ENCODE measurements around the gene RNPC3.

Gene RNPC3

GRCh38 chr1:103525607-103526507 lies at the start of gene RNPC3:
Gene RNPC3 (plus strand): TSS chr1:103525699. CDS start chr1:103526071, 372 bp downstream.
- TF ChIP-seq TAF1 (IDR thresholded peaks at IDR 0.05; ENCODE audit: low read depth) (peak; percentile 68), ZBTB7A (IDR thresholded peaks at IDR 0.05; ENCODE audit: low read depth) (no peak), MAX (IDR thresholded peaks at IDR 0.05) (peak; percentile 84), TEAD4 (IDR thresholded peaks at IDR 0.05) (peak; percentile 49; the same call in 1 of the 2 replicates), TCF12 (IDR thresholded peaks at IDR 0.05; ENCODE audit: low read depth) (no peak)

GRCh38 chr1:103477101-103477500 lies 48.4 kb upstream of the RNPC3 start:
- no peak for TF ChIP-seq EGR1 (IDR thresholded peaks at IDR 0.05)
- TF ChIP-seq CREB1 (IDR thresholded peaks at IDR 0.05; ENCODE audit: low read depth) = no peak
- TF ChIP-seq RAD21 (IDR thresholded peaks at IDR 0.05; ENCODE audit: low read depth) = no peak
- no peak for TF ChIP-seq TEAD4 (IDR thresholded peaks at IDR 0.05)
- no peak for TF ChIP-seq YY1 (IDR thresholded peaks at IDR 0.05; ENCODE audit: low read depth)
- no peak for TF ChIP-seq MAX (IDR thresholded peaks at IDR 0.05)
- no peak for TF ChIP-seq TAF1 (IDR thresholded peaks at IDR 0.05; ENCODE audit: low read depth)
- no peak for TF ChIP-seq NFIC (IDR thresholded peaks at IDR 0.05)
- no peak for TF ChIP-seq REST (IDR thresholded peaks at IDR 0.05; ENCODE audit: low read depth)
- TF ChIP-seq TCF12 (IDR thresholded peaks at IDR 0.05; ENCODE audit: low read depth) = no peak
- TF ChIP-seq FOXM1 (IDR thresholded peaks at IDR 0.05; ENCODE audit: borderline replicate concordance, low read depth) = no peak
- no peak for TF ChIP-seq USF1 (IDR thresholded peaks at IDR 0.05)
- no peak for TF ChIP-seq CEBPB (IDR thresholded peaks at IDR 0.05)
- no peak for TF ChIP-seq ZBTB7A (IDR thresholded peaks at IDR 0.05; ENCODE audit: low read depth)

- no peak for TF ChIP-seq YY1 (IDR thresholded peaks at IDR 0.05; ENCODE audit: low read depth)
- 0 out of 2 replicates have a peak, but pooled peaks have one; percentile 48 for TF ChIP-seq CEBPB (IDR thresholded peaks at IDR 0.05)
Measured at GRCh38 chr1:103489935-103490334, 35.6 kb upstream of the RNPC3 start.

- no peak for TF ChIP-seq RAD21 (IDR thresholded peaks at IDR 0.05; ENCODE audit: low read depth)
- TF ChIP-seq CREB1 (IDR thresholded peaks at IDR 0.05; ENCODE audit: low read depth) = no peak
- TF ChIP-seq YY1 (IDR thresholded peaks at IDR 0.05; ENCODE audit: low read depth) = no peak
- no peak for TF ChIP-seq REST (IDR thresholded peaks at IDR 0.05; ENCODE audit: low read depth)
- TF ChIP-seq MAX (IDR thresholded peaks at IDR 0.05) = no peak
- no peak for TF ChIP-seq EGR1 (IDR thresholded peaks at IDR 0.05)
- no peak for TF ChIP-seq TCF12 (IDR thresholded peaks at IDR 0.05; ENCODE audit: low read depth)
- TF ChIP-seq NFIC (IDR thresholded peaks at IDR 0.05) = no peak
Measured at GRCh38 chr1:103492003-103492625, 33.4 kb upstream of the RNPC3 start.

GRCh38 chr1:103496014-103496635 lies 29.4 kb upstream of the RNPC3 start:
- TF ChIP-seq TEAD4 (IDR thresholded peaks at IDR 0.05) = no peak
- TF ChIP-seq NFIC (IDR thresholded peaks at IDR 0.05) = no peak
- TF ChIP-seq FOXM1 (IDR thresholded peaks at IDR 0.05; ENCODE audit: borderline replicate concordance, low read depth) = no peak
- TF ChIP-seq CREB1 (IDR thresholded peaks at IDR 0.05; ENCODE audit: low read depth) = no peak
- TF ChIP-seq REST (IDR thresholded peaks at IDR 0.05; ENCODE audit: low read depth) = no peak
- TF ChIP-seq RAD21 (IDR thresholded peaks at IDR 0.05; ENCODE audit: low read depth) = no peak
- no peak for TF ChIP-seq TAF1 (IDR thresholded peaks at IDR 0.05; ENCODE audit: low read depth)
- TF ChIP-seq EGR1 (IDR thresholded peaks at IDR 0.05) = no peak
- no peak for TF ChIP-seq YY1 (IDR thresholded peaks at IDR 0.05; ENCODE audit: low read depth)
- no peak for TF ChIP-seq EP300 (IDR thresholded peaks at IDR 0.05; ENCODE audit: borderline replicate concordance)
- no peak for TF ChIP-seq CEBPB (IDR thresholded peaks at IDR 0.05)
- no peak for TF ChIP-seq USF1 (IDR thresholded peaks at IDR 0.05)
- no peak for TF ChIP-seq MAX (IDR thresholded peaks at IDR 0.05)
- TF ChIP-seq ZBTB7A (IDR thresholded peaks at IDR 0.05; ENCODE audit: low read depth) = no peak
- no peak for TF ChIP-seq TCF12 (IDR thresholded peaks at IDR 0.05; ENCODE audit: low read depth)
